ENCODE results near the gene PELO.

- TF ChIP-seq POLR2A (IDR thresholded peaks at IDR 0.05): no peak
- TF ChIP-seq CTCF (IDR thresholded peaks at IDR 0.05): no peak
Measured at GRCh38 chr5:52749666-52750065, 38.0 kb upstream of the PELO start.

Measured in thyroid gland (tissue), 4 donors.